Breast epithelium (tissue), 4 donors: ENCODE measurements around the gene FOXN3. TPM values are rescaled to one million over a fixed set of nuclear protein-coding genes. Genes with fewer than 3 reads are reported as not detected.

ENCODE experiments used
- DNase-seq, 2 donors: peaks; one replicate each; pipeline ENCODE4 v3.0.0-alpha.2; 2019; ENCODE audit warnings: low spot score in 2 of 2
- H3K27ac ChIP-seq, 2 donors: fragments of 200-600 bp; sonication (generic) in 1 of 2; one replicate each; pipeline ENCODE4 v1.5.1; 2016 to 2019; ENCODE audit warnings: mild to moderate bottlenecking in 1 of 2
- H3K27me3 ChIP-seq, 2 donors: fragments of 200-600 bp; sonication (generic) in 1 of 2; one replicate each; pipeline versions ENCODE4 v1.5.1 to v1.6.0; 2017 to 2019; ENCODE audit warnings: control low read depth in 1 of 2, mild to moderate bottlenecking in 1 of 2
- H3K36me3 ChIP-seq: fragments of 200-600 bp; one replicate; pipeline ENCODE4 v1.5.1; 2019
- H3K4me1 ChIP-seq, 2 donors: fragments of 200-600 bp; sonication (generic); one replicate each; pipeline ENCODE4 v1.5.1; 2016 to 2019; ENCODE audit warnings: control low read depth in 1 of 2
- H3K4me3 ChIP-seq, 3 donors: fragments of 200-600 bp; sonication (generic); 1 replicate in 2 of 3; 2 replicates in 1 of 3; pipeline ENCODE4 v1.5.1; 2016 to 2019; ENCODE audit warnings: mild to moderate bottlenecking in 3 of 3, moderate library complexity in 2 of 3
- H3K9me3 ChIP-seq, 2 donors: fragments of 200-600 bp; sonication (generic) in 1 of 2; one replicate each; pipeline ENCODE4 v1.5.1; 2016 to 2019; ENCODE audit warnings: control low read depth in 1 of 2
- CTCF ChIP-seq, 3 donors: fragments of 450-650 bp; IDR thresholded peaks; one replicate each; pipeline ENCODE4 v1.5.1; 2016 to 2017; ENCODE audit warnings: antibody characterized with exemption in 3 of 3, mild to moderate bottlenecking in 3 of 3, moderate library complexity in 3 of 3
- POLR2A ChIP-seq: fragments of 450-650 bp; IDR thresholded peaks from one replicate; pipeline ENCODE4 v1.6.1; 2016; ENCODE audit warnings: antibody characterized with exemption, mild to moderate bottlenecking, moderate library complexity
- POLR2AphosphoS5 ChIP-seq, 3 donors: sonication (generic); formaldehyde crosslinking; IDR thresholded peaks; one replicate each; pipeline ENCODE4 v1.6.1; 2017; ENCODE audit warnings: antibody characterized with exemption in 3 of 3
- intact Hi-C: fragments of 100-400 bp; cut with DNase I; formaldehyde crosslinking; loops from one replicate; pipeline ENCODE4 v1.15.1; 2023; ENCODE audit warnings: low total_unique reads
- total RNA-seq, 3 donors: library from RNA; depleted of rRNA; stranded (reverse); fragments of >200 nt; gene quantifications; one replicate each; pipeline ENCODE4 v1.1.0, GENCODE V29; 2016

FOXN3 gene
- total RNA-seq, 3 donors from 2014 or later, result 70.7 to 180 (median 80.3) TPM

DNA sequence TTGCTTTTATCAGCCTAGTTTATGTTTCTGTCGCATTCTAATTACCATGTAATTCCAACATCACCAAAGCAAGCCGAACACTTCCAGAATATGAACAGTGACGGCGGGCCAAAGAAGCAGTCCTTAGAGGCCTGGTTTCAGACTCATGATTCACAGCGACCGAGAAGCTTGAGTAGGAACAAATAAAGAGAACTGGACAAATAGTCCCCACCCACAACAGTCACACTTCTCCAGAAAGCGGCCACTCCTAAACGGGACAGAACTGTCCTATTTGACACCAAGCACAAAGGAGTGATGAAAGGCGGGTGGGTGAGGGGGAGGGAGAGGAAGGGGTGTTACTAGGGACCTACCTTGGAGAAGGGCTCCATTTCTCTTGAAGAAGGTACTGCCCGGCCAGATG lies 136.4 kb downstream of the FOXN3 start:
- TF ChIP-seq POLR2AphosphoS5 (IDR thresholded peaks at IDR 0.05) (no peak), CTCF (IDR thresholded peaks at IDR 0.05) (no peak), POLR2A (no peak)
- Histone ChIP-seq H3K27me3 (no peaks in the 10 kb centered on the region), H3K27ac (no peak overlapping the region), H3K4me3 (no peak overlapping the region), H3K9me3 (no peaks in the 10 kb centered on the region), H3K36me3 (no peaks in the 10 kb centered on the region), H3K4me1 (no peaks in the 10 kb centered on the region)
- intact Hi-C loops, result no loop called here
- no peak for DNase-seq

- H3K9me3 ChIP-seq, result no peaks in the 10 kb centered on the region
- DNase-seq, result no peak
- H3K4me3 ChIP-seq, result no peak overlapping the region
- no peak overlapping the region for H3K27ac ChIP-seq
- intact Hi-C loops, result no loop called here
- H3K36me3 ChIP-seq, result no peaks in the 10 kb centered on the region
- H3K27me3 ChIP-seq, result no peaks in the 10 kb centered on the region
- TF ChIP-seq POLR2AphosphoS5 (IDR thresholded peaks at IDR 0.05), result no peak
- TF ChIP-seq CTCF (IDR thresholded peaks at IDR 0.05), result no peak
- TF ChIP-seq POLR2A, result no peak
- H3K4me1 ChIP-seq, result no peaks in the 10 kb centered on the region
These were observed 137.3 kb downstream of the FOXN3 start for GRCh38 chr14:89279649-89280232.

- TF ChIP-seq POLR2AphosphoS5 (IDR thresholded peaks at IDR 0.05) (no peak), POLR2A (no peak), CTCF (IDR thresholded peaks at IDR 0.05) (no peak)
- no peaks in the 10 kb centered on the region for H3K4me1 ChIP-seq
- no peaks in the 10 kb centered on the region for H3K9me3 ChIP-seq
- no peak overlapping the region for H3K4me3 ChIP-seq
- intact Hi-C loops, result no loop called here
- no peaks in the 10 kb centered on the region for H3K36me3 ChIP-seq
- DNase-seq, result no peak
- no peak overlapping the region for H3K27ac ChIP-seq
- no peaks in the 10 kb centered on the region for H3K27me3 ChIP-seq
These were observed 139.8 kb downstream of the FOXN3 start for GRCh38 chr14:89277203-89277602.

DNA sequence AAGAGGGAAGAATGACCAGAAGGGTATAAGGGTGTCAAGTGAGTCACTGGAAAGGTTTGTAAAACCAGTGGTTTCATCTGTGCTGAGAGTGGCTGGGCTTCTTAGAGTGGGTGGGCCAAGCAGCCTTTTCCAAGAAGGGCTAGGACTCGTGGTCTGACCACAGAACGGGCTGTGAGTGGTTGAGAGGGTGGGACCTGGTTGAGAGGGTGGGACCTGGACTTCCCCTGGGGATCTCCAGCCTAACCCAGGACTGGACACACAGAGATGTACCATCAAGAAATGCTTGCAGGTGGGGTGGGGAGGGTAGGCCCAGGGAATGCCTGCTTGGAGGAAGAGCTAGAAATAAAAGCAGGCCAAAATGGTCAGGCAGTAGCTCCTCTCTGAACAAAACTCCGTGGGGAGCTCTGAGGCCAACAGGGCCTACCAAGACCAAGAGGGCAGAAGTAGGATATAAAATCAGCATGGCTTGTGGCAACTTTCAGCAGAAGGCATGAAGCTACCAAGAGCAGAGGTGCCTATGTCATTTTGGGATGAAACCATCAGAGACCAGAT lies 140.5 kb downstream of the FOXN3 start:
- DNase-seq, result no peak
- Histone ChIP-seq H3K27ac (no peak overlapping the region), H3K9me3 (no peaks in the 10 kb centered on the region), H3K27me3 (no peaks in the 10 kb centered on the region), H3K36me3 (no peaks in the 10 kb centered on the region), H3K4me1 (no peaks in the 10 kb centered on the region), H3K4me3 (no peak overlapping the region)
- intact Hi-C loops, result no loop called here
- TF ChIP-seq POLR2AphosphoS5 (IDR thresholded peaks at IDR 0.05) (no peak), CTCF (IDR thresholded peaks at IDR 0.05) (no peak), POLR2A (no peak)

GRCh38 chr14:89270439-89271227 lies 146.4 kb downstream of the FOXN3 start:
- intact Hi-C loops, result no loop called here
- Histone ChIP-seq H3K9me3 (no peaks in the 10 kb centered on the region), H3K27me3 (no peaks in the 10 kb centered on the region), H3K4me1 (no peaks in the 10 kb centered on the region), H3K27ac (no peak overlapping the region), H3K4me3 (no peak overlapping the region), H3K36me3 (no peaks in the 10 kb centered on the region)
- no peak for DNase-seq
- TF ChIP-seq POLR2AphosphoS5 (IDR thresholded peaks at IDR 0.05), result no peak
- TF ChIP-seq CTCF (IDR thresholded peaks at IDR 0.05), result no peak
